AG04450 (cell line): Measurements from ENCODE around the gene C22orf23. TPM values are rescaled to one million over a fixed set of nuclear protein-coding genes. Genes with fewer than 3 reads are reported as not detected.
"Not testable (repeated sequence)": the region's sequence is repeated elsewhere in the genome, so short reads cannot be mapped to it uniquely, and the experiment has no call there.

Source experiments
- CTCF ChIA-PET: fragments of 300-600, 350-600 bp; formaldehyde crosslinking; extraction: SDS; loops from one replicate; lab custom pipeline; 2022; ENCODE audit warnings: antibody characterized with exemption, inconsistent platforms; lab: Charles Lee
- POLR2A ChIA-PET: fragments of 350-600 bp; formaldehyde crosslinking; extraction: SDS; loops from one replicate; lab custom pipeline; 2021; ENCODE audit warnings: antibody characterized with exemption, inconsistent platforms; lab: Yijun Ruan, JAX
- DNase-seq: peaks from one replicate; pipeline ENCODE4 v3.0.0-alpha.2; 2011; ENCODE audit warnings: low read depth, low spot score
- H3K27ac ChIP-seq: one replicate; pipeline ENCODE4 v1.5.1; 2012; ENCODE audit warnings: low read depth, low read length, control low read depth
- H3K27me3 ChIP-seq: one replicate; pipeline ENCODE4 v1.6.0; 2012; ENCODE audit warnings: low read length; ENCODE audit not compliant: control insufficient read depth, insufficient read depth
- H3K4me3 ChIP-seq: 2 replicates; pipeline ENCODE4 v1.5.1; 2011; ENCODE audit warnings: mild to moderate bottlenecking, low read depth, low read length, control low read depth
- H3K9me3 ChIP-seq: 2 replicates; pipeline ENCODE4 v1.5.1; 2012; ENCODE audit warnings: low read length; ENCODE audit not compliant: control insufficient read depth, insufficient read depth
- polyA plus RNA-seq: library from polyadenylated mRNA; depleted of rRNA; stranded (reverse); fragments of >200 nt; gene quantifications from 2 replicates; pipeline ENCODE4 v1.2.3, GENCODE V29; 2011
- TF ChIP-seq, protein P1 (sequence below): IDR thresholded peaks from 2 replicates; pipeline ENCODE4 v1.5.1; 2011; ENCODE audit warnings: low read depth, low read length, control low read depth, inconsistent platforms

C22orf23 gene
- polyA plus RNA-seq, 1 experiment, result 0.55 TPM

DNA sequence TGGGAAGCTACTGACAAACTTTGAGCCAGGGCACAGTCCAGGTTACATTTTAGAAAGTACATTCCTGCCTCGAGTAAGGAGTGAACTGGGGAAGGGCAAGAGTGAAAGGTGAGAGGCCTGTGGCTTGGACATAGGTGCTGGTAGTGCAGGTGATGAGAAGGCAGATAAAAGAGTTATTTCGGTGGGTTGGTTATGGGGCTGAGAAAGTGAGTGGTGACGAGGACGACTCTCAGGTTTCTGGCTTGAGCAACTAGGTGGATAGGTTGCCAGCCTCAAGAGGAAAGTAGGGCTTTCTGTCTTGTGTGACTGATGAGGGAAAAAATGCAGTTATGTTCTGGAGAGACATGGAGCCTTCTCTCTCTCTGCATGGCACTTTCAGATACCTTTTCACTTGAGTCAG, 3.8 kb upstream of the C22orf23 start:
- TF ChIP-seq, protein P1, sequence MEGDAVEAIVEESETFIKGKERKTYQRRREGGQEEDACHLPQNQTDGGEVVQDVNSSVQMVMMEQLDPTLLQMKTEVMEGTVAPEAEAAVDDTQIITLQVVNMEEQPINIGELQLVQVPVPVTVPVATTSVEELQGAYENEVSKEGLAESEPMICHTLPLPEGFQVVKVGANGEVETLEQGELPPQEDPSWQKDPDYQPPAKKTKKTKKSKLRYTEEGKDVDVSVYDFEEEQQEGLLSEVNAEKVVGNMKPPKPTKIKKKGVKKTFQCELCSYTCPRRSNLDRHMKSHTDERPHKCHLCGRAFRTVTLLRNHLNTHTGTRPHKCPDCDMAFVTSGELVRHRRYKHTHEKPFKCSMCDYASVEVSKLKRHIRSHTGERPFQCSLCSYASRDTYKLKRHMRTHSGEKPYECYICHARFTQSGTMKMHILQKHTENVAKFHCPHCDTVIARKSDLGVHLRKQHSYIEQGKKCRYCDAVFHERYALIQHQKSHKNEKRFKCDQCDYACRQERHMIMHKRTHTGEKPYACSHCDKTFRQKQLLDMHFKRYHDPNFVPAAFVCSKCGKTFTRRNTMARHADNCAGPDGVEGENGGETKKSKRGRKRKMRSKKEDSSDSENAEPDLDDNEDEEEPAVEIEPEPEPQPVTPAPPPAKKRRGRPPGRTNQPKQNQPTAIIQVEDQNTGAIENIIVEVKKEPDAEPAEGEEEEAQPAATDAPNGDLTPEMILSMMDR, result no peak
- ChIA-PET CTCF (interaction anchor here (0.5 to 1.3 kb wide), 2 partner anchors 8 to 219 kb away, joined by 3 to 4 read pairs; no protein-coding TSS in a partner anchor), POLR2A (no interaction called here)

DNA sequence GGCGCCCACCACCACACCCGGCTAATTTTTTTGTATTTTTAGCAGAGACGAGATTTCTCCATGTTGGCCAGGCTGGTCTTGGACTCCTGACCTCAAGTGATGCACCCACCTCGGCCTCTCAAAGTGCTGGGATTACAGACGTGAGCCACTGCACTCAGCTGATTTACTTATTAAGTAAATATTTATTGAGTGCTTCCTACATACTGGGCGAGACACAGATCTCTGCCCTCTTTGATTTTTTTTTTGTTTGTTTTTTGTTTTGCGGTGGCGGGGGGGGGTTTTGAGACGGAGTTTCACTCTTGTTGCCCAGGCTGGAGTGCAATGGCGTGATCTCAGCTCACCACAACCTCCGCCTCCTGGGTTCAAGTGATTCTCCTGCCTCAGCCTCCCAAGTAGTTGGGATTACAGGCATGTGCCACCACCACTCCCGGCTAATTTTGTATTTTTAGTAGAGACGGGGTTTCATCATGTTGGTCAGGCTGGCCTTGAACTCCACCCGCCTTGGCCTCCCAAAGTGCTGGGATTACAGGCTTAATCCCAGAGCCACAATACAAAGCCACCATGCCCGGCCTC, 2.5 kb upstream of the C22orf23 start:
- not testable (repeated sequence) for H3K27ac ChIP-seq, H3K27me3 ChIP-seq, H3K4me3 ChIP-seq, H3K9me3 ChIP-seq, DNase-seq
- ChIA-PET POLR2A (interaction anchor here (0.7 kb wide), 1 partner anchor 173 kb away, joined by 3 read pairs; no protein-coding TSS in a partner anchor), CTCF (interaction anchor here (0.5 kb wide), 1 partner anchor 93 kb away, joined by 4 read pairs; no protein-coding TSS in a partner anchor)

More for the DNA sequence above, 3.8 kb upstream of the C22orf23 start:
- no peak overlapping the region for H3K27ac ChIP-seq
- no peak for DNase-seq
- no peaks in the 10 kb centered on the region; the same call in 1 of the 2 replicates for H3K9me3 ChIP-seq
- H3K27me3 ChIP-seq, result no peaks in the 10 kb centered on the region
- no peak overlapping the region for H3K4me3 ChIP-seq

DNA sequence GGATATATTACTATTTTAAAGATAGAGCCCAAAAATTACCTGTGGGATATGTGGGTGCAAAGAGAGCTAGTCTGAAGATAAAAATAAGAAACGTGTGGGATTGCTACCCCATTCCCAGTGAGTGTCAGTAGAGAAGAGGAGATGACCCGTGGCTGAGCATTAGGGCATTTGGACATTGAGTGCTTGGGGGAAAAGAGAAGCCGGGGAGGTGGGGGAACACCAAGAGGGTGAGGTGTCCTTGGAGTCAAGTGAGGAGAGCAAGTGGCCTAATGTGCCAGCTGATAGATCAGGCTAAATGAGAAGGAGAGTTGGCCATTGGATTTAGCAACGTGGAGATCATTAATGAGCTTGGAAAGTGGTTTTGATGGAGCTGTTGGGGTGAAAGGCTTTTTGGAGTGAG, 1.3 kb upstream of the C22orf23 start:
- H3K27me3 ChIP-seq, result no peaks in the 10 kb centered on the region
- H3K4me3 ChIP-seq, result peak overlapping the region; percentile 100
- ChIA-PET CTCF (interaction anchor here (0.7 to 2.4 kb wide), 3 partner anchors 10 to 70 kb away, joined by 4 to 24 read pairs (median 6); no protein-coding TSS in a partner anchor), POLR2A (interaction anchor here (0.6 to 2.1 kb wide), 3 partner anchors 49 to 644 kb away, joined by 3 to 5 read pairs (median 3); partner anchors contain the start of gene MICALL1)
- TF ChIP-seq, protein P1, result no peak
- DNase-seq, result no peak
- H3K27ac ChIP-seq, result no peak overlapping the region
- no peaks in the 10 kb centered on the region; the same call in 1 of the 2 replicates for H3K9me3 ChIP-seq

DNA sequence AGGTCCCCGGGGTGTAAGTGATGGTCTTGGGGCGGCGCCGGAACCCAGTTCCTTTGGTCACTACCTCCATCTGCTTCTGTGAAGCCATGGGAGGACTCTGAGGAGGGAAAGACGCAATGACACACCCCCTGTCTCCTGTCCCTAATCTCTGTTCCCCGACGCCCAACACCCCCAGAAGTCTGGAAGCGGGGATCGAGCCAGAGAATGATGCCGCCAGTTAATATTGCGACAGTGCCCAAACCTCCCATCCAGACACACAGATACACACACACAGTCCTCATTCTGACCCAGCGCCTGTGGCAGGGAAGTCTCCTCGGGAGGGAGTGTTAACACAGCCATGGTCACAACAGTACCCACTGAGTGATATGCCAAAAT, 352 bp downstream of the C22orf23 start:
- CTCF ChIA-PET, result interaction anchor here (2.4 kb wide), 1 partner anchor 12 kb away, joined by 24 read pairs; no protein-coding TSS in a partner anchor
- Histone ChIP-seq H3K27ac (peak overlapping the region; percentile 52), H3K27me3 (no peaks in the 10 kb centered on the region), H3K9me3 (no peaks in the 10 kb centered on the region; the same call in 1 of the 2 replicates), H3K4me3 (peak overlapping the region; percentile 100)
- POLR2A ChIA-PET, result interaction anchor here (0.6 to 2.1 kb wide), 3 partner anchors 7 to 66 kb away, joined by 5 to 12 read pairs (median 5); partner anchors contain the start of gene MICALL1
- no peak for DNase-seq
- TF ChIP-seq, protein P1, result no peak

DNA sequence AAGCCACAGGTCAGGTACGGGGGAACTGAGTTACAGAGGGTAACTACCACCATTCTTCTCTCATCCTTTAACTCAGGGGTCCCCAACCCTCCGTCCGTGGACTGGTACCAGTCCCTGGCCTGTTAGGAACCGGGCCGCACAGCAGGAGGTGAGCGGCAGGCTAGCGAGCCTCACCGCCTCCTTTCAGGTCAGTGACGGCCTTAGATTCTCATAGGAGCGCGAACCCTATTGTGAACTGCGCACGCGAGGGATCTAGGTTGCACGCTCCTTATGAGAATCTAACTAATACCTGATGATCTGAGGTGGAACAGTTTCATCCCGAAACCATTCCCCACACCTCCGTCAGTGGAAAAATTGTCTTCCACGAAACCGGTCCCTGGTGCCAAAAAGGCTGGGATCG, 772 bp downstream of the C22orf23 start:
- H3K9me3 ChIP-seq, DNase-seq, H3K27ac ChIP-seq, H3K27me3 ChIP-seq, POLR2A ChIA-PET: not testable (repeated sequence)
- CTCF ChIA-PET, result interaction anchor here (0.7 to 1.8 kb wide), 3 partner anchors 13 to 203 kb away, joined by 3 to 15 read pairs (median 7); no protein-coding TSS in a partner anchor
- H3K4me3 ChIP-seq, result peak overlapping the region; percentile 100

DNA sequence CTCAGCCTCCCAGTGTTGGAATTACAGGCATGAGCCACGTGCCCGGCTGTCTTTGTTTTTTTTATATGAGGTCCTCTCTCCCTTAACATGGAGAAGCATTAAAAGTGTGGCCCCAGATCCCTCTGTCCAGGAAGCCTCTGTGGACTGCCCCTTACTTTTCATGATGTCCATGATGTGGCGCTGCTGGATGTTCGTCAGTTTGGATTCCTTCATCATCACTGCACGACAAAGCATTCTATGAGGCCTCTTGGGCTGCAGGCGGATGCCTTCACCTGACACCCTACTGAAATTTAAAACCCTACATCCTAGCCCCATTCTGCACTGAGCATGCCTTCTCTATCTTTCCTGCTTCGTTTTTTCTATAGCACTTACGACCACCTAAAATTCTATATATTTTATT, 2.1 kb downstream of the C22orf23 start:
- no peak for DNase-seq
- CTCF ChIA-PET, result interaction anchor here (0.6 to 1.8 kb wide), 5 partner anchors 9 to 64 kb away, joined by 4 to 15 read pairs (median 6); no protein-coding TSS in a partner anchor
- H3K27ac ChIP-seq, result no peak overlapping the region
- no peak overlapping the region for H3K4me3 ChIP-seq
- POLR2A ChIA-PET, result interaction anchor here (0.7 kb wide), 1 partner anchor 410 kb away, joined by 8 read pairs; no protein-coding TSS in a partner anchor
- no peaks in the 10 kb centered on the region for H3K27me3 ChIP-seq
- H3K9me3 ChIP-seq, result no peaks in the 10 kb centered on the region; the same call in 1 of the 2 replicates
- TF ChIP-seq, protein P1, result peak; percentile 24; the same call in 1 of the 2 replicates

DNA sequence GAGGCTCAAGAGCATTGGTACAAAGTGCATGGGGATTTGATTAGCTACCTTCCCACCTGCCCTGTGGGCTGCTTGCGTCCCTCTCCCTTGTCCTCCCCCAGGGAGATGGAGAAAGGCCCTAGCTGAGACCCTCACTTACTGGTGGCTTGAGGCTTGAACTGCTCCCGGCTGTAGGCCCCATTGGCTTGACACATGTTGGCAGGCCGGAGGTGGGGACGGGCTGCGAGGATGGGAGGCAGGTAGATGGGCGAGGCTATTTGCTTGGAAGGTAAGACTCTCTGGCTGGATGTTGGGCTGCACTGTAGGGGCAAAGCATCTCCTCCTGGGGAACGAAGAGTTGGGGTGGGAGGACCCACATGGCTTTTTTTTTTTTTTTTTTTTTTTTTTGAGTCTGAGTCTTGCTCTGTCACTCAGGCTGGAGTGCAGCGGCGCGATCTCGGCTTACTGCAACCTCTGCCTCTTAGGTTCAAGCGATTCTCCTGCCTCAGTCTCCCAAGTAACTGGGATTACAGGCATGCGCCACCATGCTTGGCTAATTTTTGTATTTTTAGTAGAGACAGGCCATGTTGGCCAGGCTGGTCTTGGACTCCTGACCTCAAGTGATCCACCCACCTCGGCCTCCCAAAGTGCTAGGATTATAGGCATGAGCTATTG, 6.1 kb downstream of the C22orf23 start:
- H3K4me3 ChIP-seq, DNase-seq, H3K9me3 ChIP-seq, H3K27ac ChIP-seq, H3K27me3 ChIP-seq, POLR2A ChIA-PET: not testable (repeated sequence)
- CTCF ChIA-PET, result interaction anchor here (0.7 to 1.8 kb wide), 2 partner anchors 13 to 18 kb away, joined by 4 to 8 read pairs; no protein-coding TSS in a partner anchor

DNA sequence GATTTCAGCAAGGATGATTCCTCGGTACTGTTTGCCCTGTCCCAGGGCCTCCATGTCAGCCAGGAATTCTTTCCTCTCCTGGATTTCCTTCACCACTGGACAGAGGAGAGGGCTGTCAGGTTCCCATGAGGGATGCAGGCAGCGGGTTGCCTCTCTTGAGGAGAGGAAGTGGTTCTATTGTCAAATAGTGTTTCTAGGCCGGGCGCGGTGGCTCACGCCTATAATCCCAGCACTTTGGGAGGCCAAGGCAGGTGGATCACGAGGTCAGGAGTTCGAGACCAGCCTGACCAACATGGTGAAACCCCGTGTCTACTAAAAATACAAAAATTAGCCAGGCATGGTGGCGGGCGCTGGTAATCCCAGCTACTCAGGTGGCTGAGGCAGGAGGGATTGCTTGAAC, 9.0 kb downstream of the C22orf23 start:
- DNase-seq, POLR2A ChIA-PET, H3K9me3 ChIP-seq, H3K27ac ChIP-seq, CTCF ChIA-PET, H3K27me3 ChIP-seq, H3K4me3 ChIP-seq: not testable (repeated sequence)
